ENCODE measurements around the gene COMT. TPM values are rescaled to one million over a fixed set of nuclear protein-coding genes. Genes with fewer than 3 reads are reported as not detected.
A peak's percentile ranks its signal among the peaks of the same experiment; 100 is the strongest.

Gene COMT
- total and polyA plus RNA-seq, 2 experiments from 2014 or later: 29.6 to 29.8 TPM

DNA sequence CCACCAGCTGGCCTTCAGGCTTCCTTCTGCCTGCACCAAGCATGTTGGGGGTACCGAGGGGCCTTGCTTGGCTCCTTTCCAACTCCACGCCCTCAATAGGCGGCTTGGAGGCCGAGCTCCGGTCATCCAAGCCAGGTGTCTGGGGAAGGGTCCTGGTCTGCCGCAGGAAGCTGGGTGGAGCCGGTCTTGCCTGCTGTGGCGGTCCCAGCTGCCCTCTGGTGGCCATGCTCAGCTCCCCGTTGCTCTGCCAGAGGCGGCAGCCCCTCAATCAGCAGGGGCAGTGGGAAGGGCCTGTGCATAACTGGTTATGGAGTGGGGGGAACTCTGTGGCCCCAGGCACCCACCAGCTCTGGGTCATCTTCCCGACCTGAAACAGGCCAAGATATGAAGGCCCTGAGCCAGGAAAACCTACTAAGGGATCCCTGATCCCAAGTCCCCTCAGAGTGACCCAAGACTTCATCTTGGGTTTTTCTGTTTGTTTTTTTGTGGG lies 71.9 kb downstream of the COMT start:
- no peak overlapping the region for H2AFZ ChIP-seq
- no peaks in the 10 kb centered on the region for H3K79me2 ChIP-seq (replicated peaks; ENCODE audit: insufficient read depth)
- Mint-ChIP-seq H3K9me3 (no peaks in the 10 kb centered on the region), H3K27ac (no peak overlapping the region), H3K4me1 (peaks cover 2% of the 10 kb centered on the region; the same call in 2 of the 3 replicates), H3K36me3 (ENCODE audit: low read depth) (no peaks in the 10 kb centered on the region; the same call in 2 of the 3 replicates), H3K4me3 (no peak overlapping the region), H3K27me3 (ENCODE audit: insufficient read depth, low read depth, poor library complexity) (peaks cover 23% of the 10 kb centered on the region)
- no peaks in the 10 kb centered on the region for H3K36me3 ChIP-seq (ENCODE audit: insufficient read depth)
- H3K4me1 ChIP-seq (ENCODE audit: insufficient read depth): peaks cover 10% of the 10 kb centered on the region; the same call in 1 of the 2 replicates
- no peaks in the 10 kb centered on the region for H3F3A ChIP-seq (replicated peaks; ENCODE audit: low read depth)
- no peaks in the 10 kb centered on the region for H4K20me1 ChIP-seq (replicated peaks; ENCODE audit: insufficient read depth)
- peak; percentile 65 for ATAC-seq
- H3K27ac ChIP-seq (ENCODE audit: low read depth): no peak overlapping the region
- TF ChIP-seq ZNF114 (CRISPR knock-in tag; IDR thresholded peaks at IDR 0.05) (no peak), EZH2phosphoT487 (IDR thresholded peaks at IDR 0.05; ENCODE audit: unreplicated experiment) (no peak), POLR2AphosphoS5 (IDR thresholded peaks at IDR 0.05; ENCODE audit: low read depth) (no peak), STAT1 (IDR thresholded peaks at IDR 0.05; ENCODE audit: unreplicated experiment) (no peak)
- TF ChIP-seq, protein P1, sequence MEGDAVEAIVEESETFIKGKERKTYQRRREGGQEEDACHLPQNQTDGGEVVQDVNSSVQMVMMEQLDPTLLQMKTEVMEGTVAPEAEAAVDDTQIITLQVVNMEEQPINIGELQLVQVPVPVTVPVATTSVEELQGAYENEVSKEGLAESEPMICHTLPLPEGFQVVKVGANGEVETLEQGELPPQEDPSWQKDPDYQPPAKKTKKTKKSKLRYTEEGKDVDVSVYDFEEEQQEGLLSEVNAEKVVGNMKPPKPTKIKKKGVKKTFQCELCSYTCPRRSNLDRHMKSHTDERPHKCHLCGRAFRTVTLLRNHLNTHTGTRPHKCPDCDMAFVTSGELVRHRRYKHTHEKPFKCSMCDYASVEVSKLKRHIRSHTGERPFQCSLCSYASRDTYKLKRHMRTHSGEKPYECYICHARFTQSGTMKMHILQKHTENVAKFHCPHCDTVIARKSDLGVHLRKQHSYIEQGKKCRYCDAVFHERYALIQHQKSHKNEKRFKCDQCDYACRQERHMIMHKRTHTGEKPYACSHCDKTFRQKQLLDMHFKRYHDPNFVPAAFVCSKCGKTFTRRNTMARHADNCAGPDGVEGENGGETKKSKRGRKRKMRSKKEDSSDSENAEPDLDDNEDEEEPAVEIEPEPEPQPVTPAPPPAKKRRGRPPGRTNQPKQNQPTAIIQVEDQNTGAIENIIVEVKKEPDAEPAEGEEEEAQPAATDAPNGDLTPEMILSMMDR (conservative IDR thresholded peaks at IDR 0.05; ENCODE audit: low read depth in 2 of 2): peak; percentile 82 to 92
- TF ChIP-seq, protein P2, sequence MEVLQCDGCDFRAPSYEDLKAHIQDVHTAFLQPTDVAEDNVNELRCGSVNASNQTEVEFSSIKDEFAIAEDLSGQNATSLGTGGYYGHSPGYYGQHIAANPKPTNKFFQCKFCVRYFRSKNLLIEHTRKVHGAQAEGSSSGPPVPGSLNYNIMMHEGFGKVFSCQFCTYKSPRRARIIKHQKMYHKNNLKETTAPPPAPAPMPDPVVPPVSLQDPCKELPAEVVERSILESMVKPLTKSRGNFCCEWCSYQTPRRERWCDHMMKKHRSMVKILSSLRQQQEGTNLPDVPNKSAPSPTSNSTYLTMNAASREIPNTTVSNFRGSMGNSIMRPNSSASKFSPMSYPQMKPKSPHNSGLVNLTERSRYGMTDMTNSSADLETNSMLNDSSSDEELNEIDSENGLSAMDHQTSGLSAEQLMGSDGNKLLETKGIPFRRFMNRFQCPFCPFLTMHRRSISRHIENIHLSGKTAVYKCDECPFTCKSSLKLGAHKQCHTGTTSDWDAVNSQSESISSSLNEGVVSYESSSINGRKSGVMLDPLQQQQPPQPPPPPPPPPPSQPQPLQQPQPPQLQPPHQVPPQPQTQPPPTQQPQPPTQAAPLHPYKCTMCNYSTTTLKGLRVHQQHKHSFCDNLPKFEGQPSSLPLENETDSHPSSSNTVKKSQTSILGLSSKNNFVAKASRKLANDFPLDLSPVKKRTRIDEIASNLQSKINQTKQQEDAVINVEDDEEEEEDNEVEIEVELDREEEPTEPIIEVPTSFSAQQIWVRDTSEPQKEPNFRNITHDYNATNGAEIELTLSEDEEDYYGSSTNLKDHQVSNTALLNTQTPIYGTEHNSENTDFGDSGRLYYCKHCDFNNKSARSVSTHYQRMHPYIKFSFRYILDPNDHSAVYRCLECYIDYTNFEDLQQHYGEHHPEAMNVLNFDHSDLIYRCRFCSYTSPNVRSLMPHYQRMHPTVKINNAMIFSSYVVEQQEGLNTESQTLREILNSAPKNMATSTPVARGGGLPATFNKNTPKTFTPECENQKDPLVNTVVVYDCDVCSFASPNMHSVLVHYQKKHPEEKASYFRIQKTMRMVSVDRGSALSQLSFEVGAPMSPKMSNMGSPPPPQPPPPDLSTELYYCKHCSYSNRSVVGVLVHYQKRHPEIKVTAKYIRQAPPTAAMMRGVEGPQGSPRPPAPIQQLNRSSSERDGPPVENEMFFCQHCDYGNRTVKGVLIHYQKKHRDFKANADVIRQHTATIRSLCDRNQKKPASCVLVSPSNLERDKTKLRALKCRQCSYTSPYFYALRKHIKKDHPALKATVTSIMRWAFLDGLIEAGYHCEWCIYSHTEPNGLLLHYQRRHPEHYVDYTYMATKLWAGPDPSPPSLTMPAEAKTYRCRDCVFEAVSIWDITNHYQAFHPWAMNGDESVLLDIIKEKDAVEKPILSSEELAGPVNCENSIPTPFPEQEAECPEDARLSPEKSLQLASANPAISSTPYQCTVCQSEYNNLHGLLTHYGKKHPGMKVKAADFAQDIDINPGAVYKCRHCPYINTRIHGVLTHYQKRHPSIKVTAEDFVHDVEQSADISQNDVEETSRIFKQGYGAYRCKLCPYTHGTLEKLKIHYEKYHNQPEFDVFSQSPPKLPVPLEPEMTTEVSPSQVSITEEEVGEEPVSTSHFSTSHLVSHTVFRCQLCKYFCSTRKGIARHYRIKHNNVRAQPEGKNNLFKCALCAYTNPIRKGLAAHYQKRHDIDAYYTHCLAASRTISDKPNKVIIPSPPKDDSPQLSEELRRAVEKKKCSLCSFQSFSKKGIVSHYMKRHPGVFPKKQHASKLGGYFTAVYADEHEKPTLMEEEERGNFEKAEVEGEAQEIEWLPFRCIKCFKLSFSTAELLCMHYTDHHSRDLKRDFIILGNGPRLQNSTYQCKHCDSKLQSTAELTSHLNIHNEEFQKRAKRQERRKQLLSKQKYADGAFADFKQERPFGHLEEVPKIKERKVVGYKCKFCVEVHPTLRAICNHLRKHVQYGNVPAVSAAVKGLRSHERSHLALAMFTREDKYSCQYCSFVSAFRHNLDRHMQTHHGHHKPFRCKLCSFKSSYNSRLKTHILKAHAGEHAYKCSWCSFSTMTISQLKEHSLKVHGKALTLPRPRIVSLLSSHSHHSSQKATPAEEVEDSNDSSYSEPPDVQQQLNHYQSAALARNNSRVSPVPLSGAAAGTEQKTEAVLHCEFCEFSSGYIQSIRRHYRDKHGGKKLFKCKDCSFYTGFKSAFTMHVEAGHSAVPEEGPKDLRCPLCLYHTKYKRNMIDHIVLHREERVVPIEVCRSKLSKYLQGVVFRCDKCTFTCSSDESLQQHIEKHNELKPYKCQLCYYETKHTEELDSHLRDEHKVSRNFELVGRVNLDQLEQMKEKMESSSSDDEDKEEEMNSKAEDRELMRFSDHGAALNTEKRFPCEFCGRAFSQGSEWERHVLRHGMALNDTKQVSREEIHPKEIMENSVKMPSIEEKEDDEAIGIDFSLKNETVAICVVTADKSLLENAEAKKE (CRISPR knock-in tag; IDR thresholded peaks at IDR 0.05): no peak
- TF ChIP-seq, protein P3, sequence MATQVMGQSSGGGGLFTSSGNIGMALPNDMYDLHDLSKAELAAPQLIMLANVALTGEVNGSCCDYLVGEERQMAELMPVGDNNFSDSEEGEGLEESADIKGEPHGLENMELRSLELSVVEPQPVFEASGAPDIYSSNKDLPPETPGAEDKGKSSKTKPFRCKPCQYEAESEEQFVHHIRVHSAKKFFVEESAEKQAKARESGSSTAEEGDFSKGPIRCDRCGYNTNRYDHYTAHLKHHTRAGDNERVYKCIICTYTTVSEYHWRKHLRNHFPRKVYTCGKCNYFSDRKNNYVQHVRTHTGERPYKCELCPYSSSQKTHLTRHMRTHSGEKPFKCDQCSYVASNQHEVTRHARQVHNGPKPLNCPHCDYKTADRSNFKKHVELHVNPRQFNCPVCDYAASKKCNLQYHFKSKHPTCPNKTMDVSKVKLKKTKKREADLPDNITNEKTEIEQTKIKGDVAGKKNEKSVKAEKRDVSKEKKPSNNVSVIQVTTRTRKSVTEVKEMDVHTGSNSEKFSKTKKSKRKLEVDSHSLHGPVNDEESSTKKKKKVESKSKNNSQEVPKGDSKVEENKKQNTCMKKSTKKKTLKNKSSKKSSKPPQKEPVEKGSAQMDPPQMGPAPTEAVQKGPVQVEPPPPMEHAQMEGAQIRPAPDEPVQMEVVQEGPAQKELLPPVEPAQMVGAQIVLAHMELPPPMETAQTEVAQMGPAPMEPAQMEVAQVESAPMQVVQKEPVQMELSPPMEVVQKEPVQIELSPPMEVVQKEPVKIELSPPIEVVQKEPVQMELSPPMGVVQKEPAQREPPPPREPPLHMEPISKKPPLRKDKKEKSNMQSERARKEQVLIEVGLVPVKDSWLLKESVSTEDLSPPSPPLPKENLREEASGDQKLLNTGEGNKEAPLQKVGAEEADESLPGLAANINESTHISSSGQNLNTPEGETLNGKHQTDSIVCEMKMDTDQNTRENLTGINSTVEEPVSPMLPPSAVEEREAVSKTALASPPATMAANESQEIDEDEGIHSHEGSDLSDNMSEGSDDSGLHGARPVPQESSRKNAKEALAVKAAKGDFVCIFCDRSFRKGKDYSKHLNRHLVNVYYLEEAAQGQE (IDR thresholded peaks at IDR 0.05; ENCODE audit: unreplicated experiment): no peak
- no peak overlapping the region for H3K4me3 ChIP-seq
- H3K27me3 ChIP-seq (ENCODE audit: insufficient read depth): peaks cover 25% of the 10 kb centered on the region
- no peak overlapping the region for H3K4me2 ChIP-seq
- no peaks in the 10 kb centered on the region for H3K9me2 ChIP-seq (ENCODE audit: insufficient read depth)
- DNase-seq (ENCODE audit: low spot score): peak; percentile 88

Measured in GM23338 (cell line).